HEK293T (cell line): ENCODE measurements around the gene SVIP.

Experiments
- CTCF ChIA-PET: fragments of 350-600 bp; formaldehyde crosslinking; extraction: SDS; loops from one replicate; lab custom pipeline; 2021; ENCODE audit warnings: antibody characterized with exemption, inconsistent platforms; lab: Yijun Ruan, JAX
- POLR2A ChIA-PET: fragments of 350-600 bp; formaldehyde crosslinking; extraction: SDS; loops from one replicate; lab custom pipeline; 2020; ENCODE audit warnings: antibody characterized with exemption, inconsistent platforms; lab: Yijun Ruan, JAX
- DNase-seq: peaks from one replicate; pipeline ENCODE4 v3.0.0; 2012; ENCODE audit warnings: mixed read lengths; ENCODE audit errors: extremely low spot score
- ARNT ChIP-seq: fragments of 450-650 bp; IDR thresholded peaks from 2 replicates; pipeline ENCODE4 v1.6.1; 2017; ENCODE audit warnings: mild to moderate bottlenecking
- BHLHE40 ChIP-seq: fragments of 450-650 bp; IDR thresholded peaks from 2 replicates; pipeline ENCODE4 v1.6.1; 2016; ENCODE audit warnings: mild to moderate bottlenecking, moderate library complexity, borderline replicate concordance
- CTBP1 ChIP-seq: fragments of 450-650 bp; IDR thresholded peaks from 2 replicates; pipeline ENCODE4 v1.6.1; 2016; ENCODE audit warnings: borderline replicate concordance
- ELF4 ChIP-seq: fragments of 450-650 bp; IDR thresholded peaks from 2 replicates; pipeline ENCODE4 v1.6.1; 2017; ENCODE audit warnings: antibody characterized with exemption
- FOXA1 ChIP-seq: fragments of 450-650 bp; IDR thresholded peaks from 2 replicates; pipeline ENCODE4 v1.6.1; 2016; ENCODE audit warnings: mild to moderate bottlenecking
- FOXK2 ChIP-seq: fragments of 450-650 bp; IDR thresholded peaks from 2 replicates; pipeline ENCODE4 v1.6.1; 2016; ENCODE audit warnings: mild to moderate bottlenecking
- FOXM1 ChIP-seq: fragments of 450-650 bp; IDR thresholded peaks from 2 replicates; pipeline ENCODE4 v1.6.1; 2017; ENCODE audit warnings: mild to moderate bottlenecking, borderline replicate concordance
- HDGF ChIP-seq: fragments of 450-650 bp; IDR thresholded peaks from 2 replicates; pipeline ENCODE4 v1.6.1; 2017; ENCODE audit warnings: antibody characterized with exemption, borderline replicate concordance
- L3MBTL2 ChIP-seq: fragments of 450-650 bp; conservative IDR thresholded peaks from 2 replicates; pipeline ENCODE4 v1.6.1; 2016; ENCODE audit warnings: mild to moderate bottlenecking
- LEF1 ChIP-seq: fragments of 450-650 bp; IDR thresholded peaks from 2 replicates; pipeline ENCODE4 v1.6.1; 2017; ENCODE audit warnings: mild to moderate bottlenecking, borderline replicate concordance
- NFRKB ChIP-seq: fragments of 450-650 bp; IDR thresholded peaks from 2 replicates; pipeline ENCODE4 v1.6.1; 2016; ENCODE audit warnings: mild to moderate bottlenecking, moderate library complexity
- SP1 ChIP-seq: fragments of 450-650 bp; IDR thresholded peaks from 2 replicates; pipeline ENCODE4 v1.6.1; 2017
- SUZ12 ChIP-seq: fragments of 450-650 bp; IDR thresholded peaks from 2 replicates; pipeline ENCODE4 v1.6.1; 2016; ENCODE audit warnings: mild to moderate bottlenecking
- TARDBP ChIP-seq: fragments of 450-650 bp; IDR thresholded peaks from 2 replicates; pipeline ENCODE4 v1.6.1; 2016
- ZNF384 ChIP-seq: fragments of 450-650 bp; IDR thresholded peaks from 2 replicates; pipeline ENCODE4 v1.6.1; 2016
- TF ChIP-seq, protein P1 (sequence below): fragments of 450-650 bp; IDR thresholded peaks from 2 replicates; pipeline ENCODE4 v1.6.1; 2016

SVIP gene

DNA sequence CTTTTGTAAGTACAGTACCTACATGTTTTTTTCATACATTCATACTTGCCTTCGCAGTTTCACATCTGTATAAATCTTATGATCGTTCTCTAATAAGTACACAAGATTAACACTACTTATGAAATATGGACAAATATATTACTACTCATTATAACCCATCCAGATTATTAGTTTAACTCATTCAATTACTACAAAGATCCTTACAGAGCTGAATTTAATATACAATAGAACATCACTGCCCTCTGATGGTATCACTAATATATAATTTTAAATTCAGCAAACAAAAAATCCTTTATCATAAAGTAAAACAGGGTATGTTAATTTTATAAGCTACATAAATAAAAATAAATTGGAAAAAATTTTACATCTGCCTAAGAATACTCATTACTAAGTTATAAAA is 7.4 kb downstream of the SVIP start:
- CTCF ChIA-PET: no interaction called here
- no peak for DNase-seq

DNA sequence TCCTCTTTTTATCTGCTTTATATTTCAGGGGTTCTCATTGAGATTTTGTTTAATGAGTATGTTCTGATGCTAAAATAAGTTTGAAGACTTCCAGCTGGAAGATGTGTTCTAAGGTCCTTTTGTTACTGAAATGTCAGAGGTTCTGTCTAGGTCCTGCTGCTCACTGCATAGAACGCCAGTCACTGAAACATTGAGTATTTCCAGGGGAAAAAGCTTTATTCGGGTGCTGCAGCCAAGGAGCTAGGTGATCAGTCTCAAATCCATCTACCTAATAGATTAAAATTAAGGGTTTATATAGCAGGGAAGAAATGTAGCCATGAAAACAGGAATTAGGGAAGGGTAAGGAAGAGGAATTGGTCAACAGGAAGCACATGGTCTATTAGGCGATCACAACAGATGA is 19.7 kb downstream of the SVIP start:
- TF ChIP-seq FOXK2: no peak
- ChIA-PET POLR2A (no interaction called here), CTCF (no interaction called here)
- no peak for DNase-seq

More for the DNA sequence above, 7.4 kb downstream of the SVIP start:
- POLR2A ChIA-PET: no interaction called here
- TF ChIP-seq HDGF: no peak

DNA sequence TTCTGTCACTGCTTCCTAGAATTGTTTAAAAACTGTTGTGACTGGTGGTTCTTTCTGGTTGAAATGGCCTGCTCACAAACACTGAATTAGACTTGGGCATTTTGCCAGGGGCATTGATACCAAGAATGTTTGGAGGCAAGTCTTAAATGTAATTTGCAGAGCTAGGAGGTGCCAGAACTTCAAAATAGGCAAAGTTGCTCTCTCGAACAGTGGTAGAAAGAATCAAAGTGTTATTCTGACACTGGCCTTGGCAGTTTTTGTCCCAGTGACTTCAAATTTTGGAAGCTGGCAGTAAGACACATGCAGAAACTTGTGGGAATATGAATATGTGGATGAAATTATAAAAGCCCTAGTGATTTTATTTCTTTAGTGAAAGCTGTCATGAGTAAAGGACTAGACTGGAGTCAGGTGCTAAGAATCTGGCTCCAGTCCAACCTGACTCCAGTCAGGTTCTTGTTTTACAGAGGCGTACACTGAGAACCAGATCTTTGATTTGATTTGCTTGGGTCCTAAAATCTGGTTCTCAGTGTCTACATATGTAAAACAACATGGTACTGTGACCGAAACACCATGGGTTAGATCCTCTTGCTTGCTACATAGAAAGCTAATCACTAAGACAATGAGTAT is 20.9 kb downstream of the SVIP start:
- CTCF ChIA-PET: no interaction called here
- POLR2A ChIA-PET: interaction anchor here (0.7 kb wide), 1 partner anchor 20 kb away, joined by 3 read pairs; no protein-coding TSS in a partner anchor
- TF ChIP-seq FOXM1: no peak
- no peak for TF ChIP-seq SP1
- no peak for TF ChIP-seq TARDBP
- TF ChIP-seq SUZ12: no peak
- TF ChIP-seq LEF1: no peak
- TF ChIP-seq, protein P1, sequence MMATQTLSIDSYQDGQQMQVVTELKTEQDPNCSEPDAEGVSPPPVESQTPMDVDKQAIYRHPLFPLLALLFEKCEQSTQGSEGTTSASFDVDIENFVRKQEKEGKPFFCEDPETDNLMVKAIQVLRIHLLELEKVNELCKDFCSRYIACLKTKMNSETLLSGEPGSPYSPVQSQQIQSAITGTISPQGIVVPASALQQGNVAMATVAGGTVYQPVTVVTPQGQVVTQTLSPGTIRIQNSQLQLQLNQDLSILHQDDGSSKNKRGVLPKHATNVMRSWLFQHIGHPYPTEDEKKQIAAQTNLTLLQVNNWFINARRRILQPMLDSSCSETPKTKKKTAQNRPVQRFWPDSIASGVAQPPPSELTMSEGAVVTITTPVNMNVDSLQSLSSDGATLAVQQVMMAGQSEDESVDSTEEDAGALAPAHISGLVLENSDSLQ: no peak
- no peak for TF ChIP-seq L3MBTL2
- no peak for TF ChIP-seq FOXK2
- TF ChIP-seq CTBP1: no peak
- TF ChIP-seq NFRKB: no peak
- TF ChIP-seq BHLHE40: no peak
- TF ChIP-seq HDGF: no peak
- no peak for TF ChIP-seq ELF4
- TF ChIP-seq FOXA1: no peak
- no peak for TF ChIP-seq ARNT
- DNase-seq: no peak

DNA sequence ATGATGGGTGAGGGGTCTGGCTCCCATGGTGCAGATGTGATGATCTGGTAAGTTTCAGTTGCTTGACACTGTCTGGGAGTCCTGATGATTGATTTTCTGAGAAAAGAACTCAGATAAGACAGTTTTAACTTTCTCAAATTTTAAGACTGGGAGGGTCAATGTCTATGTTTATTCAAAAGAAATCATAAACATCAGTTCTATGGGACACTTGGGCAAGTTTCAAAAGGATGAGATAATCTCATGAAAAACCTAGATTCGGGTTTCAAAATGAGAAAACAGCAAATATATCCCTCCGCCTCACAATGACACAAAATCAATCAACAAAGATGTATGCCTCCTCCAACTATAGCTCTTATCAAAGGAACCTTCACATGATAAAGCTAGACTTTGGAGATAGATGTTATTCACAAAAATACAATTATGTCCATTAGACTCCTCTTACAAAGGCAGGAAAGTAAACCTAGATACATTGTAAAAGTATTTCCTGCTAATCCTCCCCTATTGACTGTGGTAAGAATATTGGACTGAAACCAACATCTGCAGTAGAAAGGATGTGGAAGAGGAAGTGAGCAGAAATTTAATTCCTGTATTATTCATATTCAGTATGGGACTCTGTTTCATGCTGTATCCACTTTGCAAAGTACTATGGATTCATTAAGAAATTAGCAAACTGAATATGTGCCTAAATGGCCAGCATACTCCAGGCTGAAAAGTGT is 21.6 kb downstream of the SVIP start:
- ChIA-PET POLR2A (no interaction called here), CTCF (no interaction called here)
- DNase-seq: no peak
- TF ChIP-seq TARDBP (no peak), HDGF (no peak), BHLHE40 (no peak), L3MBTL2 (no peak), FOXK2 (no peak), ZNF384 (no peak)

DNA sequence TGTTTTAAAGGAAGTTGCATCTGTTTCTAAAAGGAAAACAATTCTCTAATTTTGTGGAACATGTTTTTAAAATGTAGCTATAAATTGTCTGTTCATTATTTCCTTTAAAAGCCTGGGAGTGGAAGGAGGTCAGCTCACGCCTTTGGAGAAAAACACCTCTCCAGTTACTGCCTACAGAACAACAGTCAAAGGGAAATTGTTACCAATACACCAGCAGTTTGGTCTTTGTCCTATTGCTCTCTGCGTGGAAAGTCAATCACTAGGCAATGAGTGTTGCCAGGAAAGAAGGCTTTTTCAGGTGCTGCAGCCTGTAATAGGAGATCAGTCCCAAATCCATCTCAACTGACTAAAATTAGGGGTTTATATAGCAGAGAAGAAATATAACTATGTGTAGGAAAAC is 22.2 kb downstream of the SVIP start:
- TF ChIP-seq SP1 (no peak), FOXK2 (no peak), ARNT (no peak), TARDBP (no peak), ELF4 (no peak), BHLHE40 (no peak), CTBP1 (no peak), HDGF (no peak), FOXM1 (no peak), FOXA1 (no peak), NFRKB (no peak), L3MBTL2 (no peak), ZNF384 (no peak)
- TF ChIP-seq, protein P1: no peak
- no peak for DNase-seq
- POLR2A ChIA-PET: no interaction called here
- CTCF ChIA-PET: no interaction called here

DNA sequence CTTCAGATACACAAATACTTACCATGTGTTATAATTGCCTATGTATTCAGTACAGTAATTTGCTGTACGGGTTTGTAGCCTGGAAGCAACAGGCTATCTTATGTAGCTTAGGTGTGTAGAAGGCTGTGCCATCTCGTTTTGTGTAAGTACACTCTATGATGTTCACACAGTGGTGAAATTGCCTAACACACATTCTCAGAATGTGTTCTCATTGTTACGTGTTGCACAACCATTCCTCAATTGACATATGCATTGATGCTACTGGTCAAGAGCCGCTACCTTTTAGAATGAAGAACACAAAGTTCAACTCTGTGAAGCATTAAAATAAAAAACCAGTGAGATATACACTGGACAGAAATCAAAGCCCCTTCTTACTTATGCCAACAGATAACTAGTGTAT is 26.7 kb downstream of the SVIP start:
- TF ChIP-seq ZNF384 (no peak), CTBP1 (no peak), ARNT (no peak), NFRKB (no peak)

DNA sequence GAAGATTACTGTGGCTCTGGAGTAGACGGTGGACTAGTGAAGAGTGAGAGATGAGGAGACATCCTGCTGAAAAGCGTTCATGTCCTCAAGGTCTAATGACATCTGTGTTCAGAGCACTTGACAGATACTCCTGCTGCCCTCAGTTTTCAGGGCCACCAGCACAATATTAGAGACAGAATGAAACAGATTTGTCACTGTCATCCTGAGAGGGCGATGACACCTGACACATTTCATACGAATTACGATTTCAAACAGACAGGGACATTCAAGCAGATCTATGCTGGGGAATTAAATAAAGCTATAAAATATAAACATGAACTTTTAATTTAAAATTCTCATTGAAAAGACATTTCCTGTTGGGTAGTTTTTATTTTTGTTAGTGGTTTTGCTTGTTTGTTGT is 29.1 kb downstream of the SVIP start:
- CTCF ChIA-PET: no interaction called here
- POLR2A ChIA-PET: no interaction called here
- DNase-seq: no peak
- TF ChIP-seq FOXA1 (no peak), FOXM1 (no peak), BHLHE40 (no peak), ZNF384 (no peak), LEF1 (no peak), L3MBTL2 (no peak), CTBP1 (no peak), NFRKB (no peak)
- TF ChIP-seq, protein P1: no peak

More for the DNA sequence above, 26.7 kb downstream of the SVIP start:
- ChIA-PET CTCF (no interaction called here), POLR2A (no interaction called here)
- DNase-seq: no peak
